Measurements from ENCODE around the gene ADD1.

The ADD1 gene

DNA sequence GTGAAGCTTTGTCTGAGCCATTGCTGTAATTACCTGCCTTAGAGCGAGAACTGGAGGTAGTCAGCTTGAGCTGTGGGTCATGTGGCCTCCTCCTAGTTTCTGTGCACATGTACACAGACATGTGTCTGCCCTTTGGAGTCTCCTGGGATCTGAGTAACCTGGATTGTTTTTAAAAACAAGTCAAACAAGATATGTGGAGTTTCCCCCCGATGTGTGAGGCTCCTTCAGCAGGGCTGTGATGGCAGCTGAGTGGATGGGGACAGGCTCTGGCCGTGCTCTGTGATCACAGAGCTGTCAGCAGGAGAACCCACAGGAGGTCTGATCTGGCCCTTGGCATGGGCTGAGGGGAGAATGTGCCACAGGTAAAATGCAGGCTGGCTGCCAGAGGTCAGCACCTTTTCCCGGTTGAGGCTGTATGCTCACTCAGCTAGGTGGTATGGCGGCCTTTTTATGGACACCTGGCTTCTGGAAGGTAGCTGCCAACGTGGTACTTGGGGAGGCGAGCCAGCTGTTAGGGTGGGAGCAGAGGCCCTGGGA is 81.2 kb downstream of the ADD1 start:
- no peak for DNase-seq

DNA sequence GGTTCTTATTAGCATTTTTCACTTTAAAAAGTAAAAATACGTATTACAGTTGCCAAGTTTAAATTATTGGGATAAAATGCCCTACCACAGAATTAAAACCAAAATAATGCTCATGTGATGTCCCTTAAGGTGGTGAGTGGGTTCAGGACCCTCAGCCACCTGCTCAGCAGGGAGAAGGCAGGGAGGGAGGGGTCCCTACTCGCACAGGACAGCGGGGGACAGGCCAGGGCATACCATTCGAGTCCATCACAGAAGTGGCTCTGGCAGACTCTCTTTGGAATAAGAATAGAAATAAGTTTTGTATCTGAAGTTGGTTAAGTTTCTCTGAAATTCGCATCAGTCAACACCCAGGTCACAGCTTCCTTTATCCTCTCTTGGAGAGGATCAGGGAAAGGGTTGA is 81.9 kb downstream of the ADD1 start:
- no peak for DNase-seq

DNA sequence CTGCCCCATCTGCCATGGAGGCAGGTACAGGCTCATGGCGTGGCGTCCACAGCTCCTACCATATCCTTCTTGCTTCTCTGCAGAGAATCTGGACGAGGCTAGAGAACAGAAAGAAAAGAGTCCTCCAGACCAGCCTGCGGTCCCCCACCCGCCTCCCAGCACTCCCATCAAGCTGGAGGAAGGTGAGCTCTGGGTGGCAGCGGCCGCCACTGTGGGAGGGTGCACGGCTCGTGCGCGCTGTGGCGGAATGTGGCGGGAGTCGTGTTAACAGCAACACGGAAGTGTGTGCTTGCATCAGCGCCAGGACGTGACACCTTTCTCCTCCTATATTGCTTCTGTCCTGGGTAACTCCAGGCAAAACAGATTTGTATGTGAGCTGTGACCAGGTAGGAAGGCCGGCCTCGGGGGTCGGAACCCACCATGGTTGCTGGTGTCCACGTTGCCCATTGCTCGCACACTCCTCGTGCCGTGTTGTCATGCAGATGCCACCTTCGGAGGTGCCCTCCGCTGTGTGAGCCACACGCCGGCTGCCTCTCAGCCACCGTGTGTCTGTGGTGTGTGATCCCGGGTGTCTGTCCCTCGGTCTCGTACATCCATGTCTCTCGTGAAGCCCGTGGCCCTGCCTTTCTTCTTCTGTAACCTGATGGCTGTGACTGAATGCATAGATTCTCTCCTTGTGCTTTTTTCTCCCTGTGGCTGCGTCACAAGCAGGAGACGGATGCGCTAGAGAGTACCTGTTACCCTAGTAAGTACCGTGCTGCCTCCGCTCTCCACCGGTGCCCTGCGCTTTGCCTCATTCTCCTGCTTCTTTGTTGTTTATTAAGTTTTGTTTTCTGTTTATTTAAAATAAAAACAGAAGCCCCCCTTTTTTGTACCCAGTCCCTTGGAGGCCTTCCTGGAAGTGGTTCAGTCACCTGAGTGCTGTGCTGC is 82.6 kb downstream of the ADD1 start:
- DNase-seq = no peak

DNA sequence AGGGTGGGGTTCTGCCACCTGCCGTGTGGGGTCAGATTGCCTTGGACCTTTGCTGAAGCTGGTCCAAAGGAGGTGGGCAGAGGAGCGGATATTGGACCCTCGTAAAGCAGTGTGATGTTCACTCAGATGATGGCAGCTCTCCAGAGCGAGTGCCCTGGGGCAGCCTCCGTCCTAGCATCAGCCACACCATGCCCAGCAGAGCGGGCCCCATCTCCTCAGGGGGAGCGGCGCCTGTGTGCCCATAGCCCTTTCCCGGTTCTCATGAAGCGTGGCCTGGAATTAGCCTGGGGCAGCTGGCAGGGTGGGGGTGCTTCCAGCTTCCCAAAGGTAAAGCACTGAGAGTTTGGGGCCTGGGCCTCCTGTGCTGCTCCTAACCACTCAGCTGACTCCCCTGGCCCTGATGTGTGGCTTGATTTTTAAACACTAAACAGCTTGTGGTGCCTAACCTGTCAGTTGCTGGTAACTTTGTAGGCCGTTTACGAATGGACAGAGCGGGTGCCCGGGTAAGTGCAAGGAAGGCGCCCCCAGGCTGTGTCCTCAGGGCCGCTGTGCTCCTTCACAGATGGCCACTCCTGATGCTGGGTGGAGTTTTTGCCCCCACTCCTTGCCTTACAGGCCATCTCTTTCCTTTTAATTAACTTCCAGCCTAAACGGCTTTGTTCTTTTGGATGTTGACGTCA is 83.5 kb downstream of the ADD1 start:
- DNase-seq = no peak

DNA sequence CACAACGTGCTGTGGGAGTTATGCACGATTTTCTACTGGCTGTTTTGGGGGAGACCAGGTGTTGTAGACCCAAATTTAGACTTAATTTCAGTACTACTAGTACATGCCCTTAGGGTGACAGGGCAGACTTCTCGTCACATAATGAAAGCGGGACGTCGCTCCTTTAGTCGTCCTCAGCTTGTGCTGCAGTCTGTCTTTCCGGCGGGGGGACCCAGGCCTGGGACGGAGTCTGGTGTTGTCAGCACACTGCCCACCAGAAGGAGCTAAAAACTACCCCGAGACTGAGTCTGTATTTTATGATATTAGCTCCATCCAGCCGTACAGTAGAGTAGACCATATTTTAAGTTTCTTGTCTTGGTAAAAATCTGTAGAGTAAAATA is 84.0 kb downstream of the ADD1 start:
- no peak for DNase-seq

DNA sequence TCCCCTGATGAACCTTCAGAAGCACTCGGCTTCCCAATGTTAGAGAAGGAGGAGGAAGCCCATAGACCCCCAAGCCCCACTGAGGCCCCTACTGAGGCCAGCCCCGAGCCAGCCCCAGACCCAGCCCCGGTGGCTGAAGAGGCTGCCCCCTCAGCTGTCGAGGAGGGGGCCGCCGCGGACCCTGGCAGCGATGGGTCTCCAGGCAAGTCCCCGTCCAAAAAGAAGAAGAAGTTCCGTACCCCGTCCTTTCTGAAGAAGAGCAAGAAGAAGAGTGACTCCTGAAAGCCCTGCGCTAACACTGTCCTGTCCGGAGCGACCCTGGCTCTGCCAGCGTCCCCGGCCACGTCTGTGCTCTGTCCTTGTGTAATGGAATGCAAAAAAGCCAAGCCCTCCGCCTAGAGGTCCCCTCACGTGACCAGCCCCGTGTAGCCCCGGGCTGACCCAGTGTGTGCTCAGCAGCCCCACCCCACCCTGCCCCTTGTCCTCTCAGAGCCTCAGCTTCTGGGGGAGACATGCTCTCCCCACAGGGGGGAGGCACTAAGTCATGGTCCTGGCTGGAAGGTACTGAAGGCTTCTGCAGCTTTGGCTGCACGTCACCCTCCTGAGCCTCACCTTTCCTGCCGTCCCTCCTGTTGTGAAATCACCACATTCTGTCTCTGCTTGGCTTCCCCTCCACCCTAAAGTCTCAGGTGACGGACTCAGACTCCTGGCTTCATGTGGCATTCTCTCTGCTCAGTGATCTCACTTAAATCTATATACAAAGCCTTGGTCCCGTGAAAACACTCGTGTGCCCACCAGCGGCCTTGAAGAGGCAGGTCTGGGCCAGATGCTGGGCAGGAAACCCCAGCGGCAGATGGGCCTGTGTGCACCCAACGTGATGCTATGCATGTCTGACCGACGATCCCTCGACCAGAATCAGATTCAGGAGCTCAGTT is 84.9 kb downstream of the ADD1 start:
- DNase-seq = peak; percentile 13

DNA sequence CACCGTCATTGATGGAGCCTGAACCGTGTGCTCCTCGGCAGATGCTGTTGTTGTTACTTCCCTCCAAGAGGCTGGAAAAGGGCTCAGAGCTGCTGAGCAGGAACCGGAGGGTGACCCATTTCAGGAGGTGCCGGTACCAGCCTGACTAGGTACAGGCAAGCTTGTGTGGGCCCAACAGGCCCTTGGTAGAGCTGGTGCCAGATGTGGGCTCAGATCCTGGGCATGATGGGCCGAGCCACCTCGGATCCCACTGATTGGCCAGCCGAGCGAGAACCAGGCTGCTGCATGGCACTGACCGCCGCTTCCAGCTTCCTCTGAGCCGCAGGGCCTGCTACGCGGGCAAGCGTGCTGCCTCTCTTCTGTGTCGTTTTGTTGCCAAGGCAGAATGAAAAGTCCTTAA is 85.8 kb downstream of the ADD1 start:
- DNase-seq = no peak

DNA sequence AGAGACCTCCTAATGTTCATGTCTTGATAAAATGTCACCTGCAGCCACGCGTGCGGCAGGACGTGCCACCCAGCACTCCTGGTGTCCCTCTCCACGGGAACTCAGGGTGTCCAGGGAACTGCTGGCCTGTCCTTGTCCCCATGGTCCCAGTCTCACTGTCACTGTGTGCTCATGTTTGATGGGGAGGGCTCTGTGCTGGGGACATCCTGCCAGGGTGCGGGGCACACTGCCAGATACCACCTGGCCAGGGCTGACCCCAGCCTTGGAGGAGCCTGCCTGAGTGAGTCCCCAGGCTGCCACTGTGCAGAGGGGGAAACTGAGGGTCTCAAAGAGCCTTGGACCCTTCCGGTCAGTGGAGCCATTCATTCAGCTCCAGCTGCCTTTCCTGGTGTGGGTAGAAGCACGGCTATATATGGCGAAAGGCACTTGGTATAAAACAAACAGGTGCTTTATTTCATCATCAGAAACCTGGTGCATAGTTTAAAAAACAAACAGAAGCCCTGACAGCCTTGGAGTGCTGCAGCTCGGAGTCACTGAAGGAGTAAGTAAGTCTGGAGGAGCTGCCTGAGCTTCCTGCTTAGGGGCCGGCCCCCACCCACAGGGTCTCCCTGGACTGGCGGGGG is 86.6 kb downstream of the ADD1 start:
- no peak for DNase-seq

DNA sequence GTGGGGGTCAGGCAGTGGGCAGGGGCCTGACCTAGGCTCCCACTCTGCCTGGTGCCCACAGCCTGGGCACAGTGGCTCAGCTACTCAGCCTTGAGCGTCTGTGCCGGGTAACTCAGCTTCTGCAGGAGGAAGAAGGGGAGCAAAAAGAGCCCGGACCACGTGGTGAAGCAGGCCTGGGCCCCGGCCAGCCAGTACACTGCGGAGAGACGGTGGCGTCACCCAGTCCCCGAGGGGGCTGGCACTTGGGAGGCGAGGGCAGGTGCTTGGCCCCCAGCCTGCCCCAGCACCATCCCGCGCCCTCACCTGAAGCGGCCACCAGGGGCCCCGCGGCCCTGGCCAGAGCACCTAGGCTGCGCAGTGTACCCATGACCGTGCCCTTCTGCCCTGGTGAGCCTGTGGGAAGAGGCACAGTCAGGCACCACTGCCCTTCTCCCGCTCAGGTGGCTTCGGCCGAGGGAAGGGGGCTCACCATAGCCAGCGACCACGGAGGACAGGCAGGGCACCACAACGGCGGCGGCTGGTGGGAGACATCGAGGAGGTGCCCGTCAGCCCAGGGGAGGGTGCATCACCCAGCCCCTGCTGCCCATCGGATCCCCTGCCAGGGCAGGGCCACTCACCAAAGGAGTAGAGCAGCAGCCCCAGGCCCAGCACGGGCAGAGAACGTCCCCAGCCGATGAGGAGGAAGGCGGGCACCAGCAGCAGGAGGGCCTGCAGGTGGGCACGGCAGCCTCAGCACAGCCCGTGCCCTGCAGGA is 87.3 kb downstream of the ADD1 start:
- DNase-seq = no peak

DNA sequence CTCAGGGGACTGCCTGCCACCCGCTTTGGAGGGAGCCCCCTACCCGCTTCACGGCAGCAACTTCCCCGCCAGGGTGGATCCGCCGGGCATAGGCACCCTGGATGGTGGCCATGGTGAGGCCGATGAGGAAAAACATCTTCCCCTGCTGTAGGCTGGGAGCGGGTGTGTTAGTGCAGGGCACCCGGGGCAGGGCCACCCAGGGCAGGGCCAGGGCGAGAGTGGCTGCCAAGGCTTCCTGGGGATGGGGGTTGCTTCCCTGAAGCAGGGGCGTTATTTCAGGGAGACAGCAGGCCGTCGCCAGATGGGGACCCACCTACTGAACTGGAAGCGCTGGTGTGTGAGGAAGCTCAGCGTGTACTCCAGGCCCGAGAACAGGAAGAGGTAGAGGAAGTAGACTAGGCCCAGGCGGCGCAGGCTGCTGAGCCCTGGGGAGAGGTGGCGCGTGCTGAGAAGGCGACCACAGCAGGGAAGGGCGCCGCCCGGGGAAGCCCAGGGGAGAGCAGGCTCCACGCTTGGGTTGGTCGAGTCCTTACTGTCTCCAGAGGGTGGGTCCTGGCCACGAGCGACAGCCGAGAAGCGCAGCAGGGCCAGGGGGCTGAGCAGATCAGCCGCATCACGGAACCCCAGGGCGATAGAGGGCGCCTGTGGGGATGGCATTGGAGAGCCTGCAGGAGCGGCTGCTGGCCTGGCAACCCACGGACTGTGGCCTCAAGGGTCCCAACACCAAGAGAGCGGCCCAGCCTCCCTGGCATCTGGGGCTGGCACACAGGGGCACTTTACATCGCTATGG is 88.1 kb downstream of the ADD1 start:
- peak; percentile 81 for DNase-seq

DNA sequence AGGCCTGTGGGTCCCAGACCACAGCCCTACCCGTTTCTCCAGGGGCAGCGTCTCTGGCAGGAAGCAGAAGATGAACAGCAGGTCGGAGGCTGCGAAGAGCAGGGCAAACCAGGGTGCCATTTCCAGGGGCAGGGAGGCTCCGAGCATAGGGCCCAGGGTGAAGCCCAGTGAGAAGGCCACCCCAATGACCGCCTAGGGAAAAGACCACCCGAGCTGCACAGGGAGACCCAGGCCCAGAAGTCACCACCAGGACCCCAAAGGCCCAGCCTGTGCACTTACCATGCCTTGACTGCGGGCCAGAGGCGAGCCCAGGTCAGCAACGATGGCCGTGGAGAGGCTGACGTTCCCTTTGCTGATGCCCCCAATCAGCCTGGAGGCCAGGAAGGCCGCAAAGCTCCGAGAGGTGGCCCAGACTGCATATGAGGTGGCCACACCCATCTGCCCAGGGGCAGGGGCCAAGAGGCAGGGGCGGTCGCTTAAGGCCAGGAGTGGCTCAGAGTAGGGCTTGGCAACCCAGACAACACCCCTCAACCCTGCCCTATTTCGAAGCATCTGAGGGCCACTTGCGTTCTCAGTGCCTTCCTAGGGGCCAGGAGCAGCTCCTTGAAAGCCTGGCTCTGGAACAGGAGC is 88.8 kb downstream of the ADD1 start:
- DNase-seq = no peak

DNA sequence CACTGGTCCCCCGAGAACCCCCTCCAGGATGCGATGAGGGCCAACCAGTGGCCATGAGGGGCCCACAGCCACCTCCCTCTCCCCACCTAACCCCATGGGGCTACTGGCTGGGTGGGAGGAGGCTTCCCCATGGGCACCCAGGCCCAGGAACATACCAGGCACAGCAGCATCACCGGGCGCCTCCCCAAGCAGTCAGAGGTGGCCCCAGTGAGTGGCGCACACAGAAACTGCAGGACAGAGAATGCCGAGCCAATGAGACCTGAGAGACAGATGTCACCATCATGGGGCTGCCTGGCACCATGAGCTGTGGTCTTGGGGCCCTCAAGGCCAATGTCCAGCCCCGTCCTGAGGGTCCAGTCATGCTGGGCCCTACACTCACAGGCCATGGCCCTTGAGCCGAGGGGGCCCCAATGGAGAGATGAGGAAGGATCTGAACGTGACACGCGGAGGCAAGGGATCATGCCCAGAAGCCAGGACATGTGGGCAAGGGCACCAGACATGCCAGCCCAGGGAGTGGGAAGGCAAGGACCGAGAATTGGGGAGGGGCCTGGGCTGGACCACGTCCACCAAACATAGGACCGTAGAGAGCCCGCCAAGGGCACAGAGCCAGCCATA is 89.4 kb downstream of the ADD1 start:
- no peak for DNase-seq

DNA sequence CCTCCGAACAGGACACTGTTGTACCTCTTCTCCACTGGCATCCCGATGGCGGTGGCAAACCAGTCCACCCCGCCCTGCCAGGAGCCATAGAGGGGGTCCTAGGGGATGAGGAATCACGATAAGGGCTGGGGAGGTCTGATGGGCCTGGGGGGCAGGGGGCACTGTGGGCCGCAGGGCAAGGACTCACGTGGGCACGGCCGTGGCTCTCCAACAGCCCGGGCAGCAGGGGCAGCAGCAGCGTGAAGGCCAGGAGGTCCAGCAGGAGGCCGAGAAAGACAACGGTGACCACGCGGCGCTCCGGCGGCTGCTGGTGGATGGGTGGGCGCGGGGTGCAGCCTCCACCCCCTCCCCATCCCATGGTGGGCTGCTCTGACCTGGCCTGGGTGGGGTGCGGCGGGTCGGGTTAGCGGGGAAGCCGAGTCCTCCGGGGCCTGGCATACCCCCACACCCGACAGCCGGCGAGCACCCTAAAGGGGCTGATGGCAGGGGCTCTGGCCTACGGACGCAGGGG is 90.0 kb downstream of the ADD1 start:
- no peak for DNase-seq

DNA sequence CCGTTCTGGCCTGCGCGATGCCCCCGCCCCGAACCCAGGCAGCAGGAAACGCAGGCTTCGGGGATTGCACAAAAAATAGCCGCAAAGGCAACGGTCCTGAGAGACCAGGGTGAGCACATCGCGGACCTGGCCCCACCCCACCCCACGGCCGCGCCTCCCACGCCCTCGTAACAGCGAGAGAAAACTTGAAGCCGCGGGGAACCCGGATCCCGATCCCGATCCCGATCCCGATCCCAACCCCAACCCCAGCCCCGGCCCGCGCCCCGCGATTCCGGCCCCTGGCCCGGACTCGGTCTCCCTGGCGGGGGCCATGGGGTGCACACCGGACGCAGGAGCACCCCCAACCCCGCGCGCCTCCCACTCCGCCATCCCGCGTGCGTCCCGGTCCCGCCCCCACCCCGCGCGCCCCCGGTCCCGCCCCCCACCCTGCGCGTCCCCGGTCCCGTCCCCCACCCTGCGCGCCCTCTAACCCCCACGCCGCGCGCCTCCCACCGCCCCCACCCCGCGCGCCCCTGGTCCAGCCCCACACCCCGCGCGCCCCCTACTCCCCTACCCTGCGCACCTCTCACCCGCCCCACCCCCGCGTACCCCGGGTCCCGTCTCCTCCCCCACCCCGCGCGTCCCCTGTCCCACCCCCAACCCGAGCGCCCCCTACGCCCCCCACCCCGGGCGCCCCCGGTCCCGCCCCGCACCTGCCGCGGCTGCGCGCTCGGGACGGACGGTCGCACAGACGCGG is 90.6 kb downstream of the ADD1 start:
- peak; percentile 43 for DNase-seq

DNA sequence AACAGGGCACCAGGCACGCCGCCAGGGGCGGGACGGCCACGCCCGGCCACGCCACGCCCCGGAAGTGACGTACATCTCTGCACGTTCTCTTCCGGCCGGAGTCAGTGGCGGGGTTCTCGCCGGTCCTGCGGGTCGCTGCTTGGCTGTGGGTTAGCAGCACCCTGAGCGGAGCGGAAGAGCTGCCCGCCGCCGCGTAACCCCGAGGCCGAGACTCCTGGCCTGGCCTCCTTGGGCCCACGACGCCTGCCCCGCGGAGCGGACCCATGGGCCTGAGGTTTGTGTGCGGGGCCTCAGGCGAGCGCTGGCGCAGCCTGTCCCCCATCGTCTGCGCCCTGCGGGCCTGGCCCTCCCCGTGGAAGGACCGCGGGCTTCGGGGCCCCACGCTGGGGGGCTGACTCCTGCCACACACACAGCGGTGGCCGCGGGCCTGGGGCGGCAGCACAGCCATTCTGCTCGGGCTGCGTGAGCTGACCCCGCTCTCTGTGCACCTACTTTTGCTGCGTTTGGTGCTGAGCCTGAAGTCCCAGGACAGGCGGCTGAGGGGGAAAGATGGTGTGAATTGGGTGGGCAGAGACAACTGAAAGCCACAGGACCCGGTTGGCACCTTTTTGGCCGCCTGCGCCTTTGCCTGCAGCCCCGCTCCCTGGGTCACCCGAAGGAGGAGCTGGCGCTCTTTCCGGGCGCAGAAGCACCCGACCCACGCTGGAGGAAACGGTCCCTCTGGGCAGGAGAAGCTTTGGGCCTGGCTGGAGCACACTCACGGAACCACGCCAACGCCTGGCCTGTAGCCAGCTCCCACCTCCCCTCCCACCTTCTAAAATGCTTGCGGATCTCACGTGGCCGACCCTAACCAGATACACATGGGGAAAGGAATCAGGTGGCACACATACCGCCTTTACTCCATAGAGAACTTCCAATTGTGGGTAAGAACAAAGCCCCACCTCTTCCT is 91.4 kb downstream of the ADD1 start:
- peak; percentile 91 for DNase-seq

DNA sequence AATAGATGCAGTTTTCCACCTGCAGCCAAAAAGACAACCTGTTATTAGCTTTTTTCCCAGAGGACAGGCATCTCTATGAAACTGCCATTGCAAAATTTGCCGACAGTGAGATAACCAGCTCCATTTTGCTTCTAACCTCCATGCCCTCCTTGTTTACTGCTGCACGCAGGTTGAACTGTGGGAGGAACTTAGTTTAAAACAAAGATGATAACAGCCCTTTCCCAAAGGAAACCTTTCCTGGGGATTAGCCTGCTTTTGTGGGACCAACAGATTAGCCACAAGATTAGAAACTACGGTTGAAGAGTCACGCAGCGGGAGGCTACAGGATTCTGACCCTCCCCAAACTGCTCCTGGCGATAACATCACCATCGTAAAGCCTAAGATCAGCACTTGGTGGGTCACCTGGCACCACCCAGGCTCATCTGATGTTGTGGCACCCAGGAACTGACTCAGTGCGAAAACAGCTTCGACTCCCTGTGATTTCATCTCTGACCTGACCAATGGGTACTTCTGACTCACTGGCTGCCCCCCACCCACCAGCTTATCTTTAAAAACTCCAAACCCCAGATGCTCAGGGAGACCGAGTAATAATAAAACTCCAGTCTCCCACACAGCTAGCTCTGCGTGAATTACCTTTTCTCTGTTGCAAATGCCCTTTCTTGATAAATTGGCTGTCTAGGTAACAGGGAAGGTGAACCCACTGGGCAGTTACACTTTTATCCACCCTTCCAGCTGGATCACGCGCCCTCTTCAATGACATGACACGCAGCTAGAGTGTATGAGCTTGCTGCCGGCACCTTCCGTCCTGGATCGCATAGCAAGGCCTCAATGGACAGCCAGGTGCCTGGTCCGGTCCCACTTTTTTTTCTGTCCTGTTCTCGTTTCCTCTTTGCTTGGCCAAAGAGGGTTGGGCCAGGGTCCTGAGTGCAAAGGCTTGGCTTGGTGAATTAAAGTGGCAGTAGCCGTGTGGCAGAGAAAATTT is 92.4 kb downstream of the ADD1 start:
- DNase-seq = peak; percentile 48

DNA sequence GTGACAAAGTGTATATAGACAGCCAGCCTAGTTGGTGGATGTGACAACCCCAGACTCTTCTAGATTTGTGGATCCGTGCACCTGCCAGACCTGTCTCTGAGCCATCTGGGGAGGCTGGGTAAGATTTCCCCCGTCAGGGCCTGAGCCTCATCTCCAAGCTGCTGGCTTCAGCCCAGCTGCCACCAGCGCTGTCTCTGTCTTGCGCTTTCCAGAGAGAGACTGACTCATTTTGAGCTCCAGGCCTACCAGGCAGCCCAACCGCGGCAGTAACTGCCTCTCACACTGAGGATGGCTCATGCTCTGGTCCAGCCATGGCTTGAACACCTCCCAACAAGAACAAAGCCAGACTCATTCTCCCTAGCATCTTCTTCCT is 93.1 kb downstream of the ADD1 start:
- no peak for DNase-seq
